Stimulated activated CD8-positive, alpha-beta memory T cell treated with anti-CD3 and anti-CD28 coated beads, Interleukin-15, amount 100 ng/mL, for 24 hours (primary cell): ENCODE measurements around the gene NDOR1.

ENCODE experiments used
- DNase-seq: peaks from one replicate; pipeline ENCODE4 v3.0.0-alpha.2; 2020; ENCODE audit warnings: low read depth

The NDOR1 gene

GRCh38 chr9:137199411-137200121 is 5.9 kb upstream of the NDOR1 start:
- no peak for DNase-seq

GRCh38 chr9:137200311-137201204 is 4.9 kb upstream of the NDOR1 start, which contains the start of gene TPRN:
TSS of gene TPRN (minus strand) at chr9:137200741. CDS start at chr9:137200711, 30 bp downstream.
- DNase-seq, result peak; percentile 87

- no peak for DNase-seq
Measured at GRCh38 chr9:137201205-137201868, 4.2 kb upstream of the NDOR1 start.

- DNase-seq, result no peak
Measured at GRCh38 chr9:137202966-137203365, 2.5 kb upstream of the NDOR1 start.

GRCh38 chr9:137204731-137205125 is 772 bp upstream of the NDOR1 start:
- DNase-seq, result no peak

- DNase-seq, result no peak
Measured at GRCh38 chr9:137206602-137207001, 1.1 kb downstream of the NDOR1 start.

- no peak for DNase-seq
Measured at GRCh38 chr9:137211532-137211931, 6.0 kb downstream of the NDOR1 start.

GRCh38 chr9:137212520-137212919 is 7.0 kb downstream of the NDOR1 start:
- DNase-seq, result no peak

- no peak for DNase-seq
Measured at GRCh38 chr9:137213160-137214060, 7.9 kb downstream of the NDOR1 start.

- DNase-seq, result no peak
Measured at GRCh38 chr9:137214620-137215019, 9.1 kb downstream of the NDOR1 start.

GRCh38 chr9:137215196-137215986 is 9.9 kb downstream of the NDOR1 start:
- no peak for DNase-seq

GRCh38 chr9:137216188-137216965 is 10.9 kb downstream of the NDOR1 start:
- no peak for DNase-seq

- no peak for DNase-seq
Measured at GRCh38 chr9:137217276-137218211, 12.0 kb downstream of the NDOR1 start.

- no peak for DNase-seq
Measured at GRCh38 chr9:137218212-137218753, 12.8 kb downstream of the NDOR1 start.

- DNase-seq, result no peak
Measured at GRCh38 chr9:137218754-137219271, 13.3 kb downstream of the NDOR1 start.

- no peak for DNase-seq
Measured at GRCh38 chr9:137219757-137220316, 14.3 kb downstream of the NDOR1 start.

- DNase-seq, result no peak
Measured at GRCh38 chr9:137220317-137221094, 15.0 kb downstream of the NDOR1 start.
